H9 (cell line): ENCODE results near the gene OPN1SW. TPM values are rescaled to one million over a fixed set of nuclear protein-coding genes. Genes with fewer than 3 reads are reported as not detected.

Experiments used
- DNase-seq: peaks from one replicate; pipeline ENCODE4 v3.0.0-alpha.2; 2017
- H2AFZ ChIP-seq: one replicate; pipeline ENCODE4 v1.6.1; 2013; ENCODE audit warnings: mild to moderate bottlenecking, low read length, control low read depth, moderate library complexity
- H2AK5ac ChIP-seq: 2 replicates; pipeline ENCODE4 v1.6.1; 2013; ENCODE audit warnings: low read length, control low read depth, mixed read lengths; ENCODE audit not compliant: insufficient read length
- H2BK120ac ChIP-seq: one replicate; pipeline ENCODE4 v1.6.1; 2013; ENCODE audit warnings: low read depth, mild to moderate bottlenecking, low read length, control low read depth, inconsistent platforms; ENCODE audit not compliant: poor library complexity, severe bottlenecking
- H2BK12ac ChIP-seq: 2 replicates; pipeline ENCODE4 v1.6.1; 2013; ENCODE audit warnings: low read length, control low read depth, mixed read lengths, low read depth; ENCODE audit not compliant: insufficient read length
- H2BK15ac ChIP-seq: 2 replicates; pipeline ENCODE4 v1.6.1; 2013; ENCODE audit warnings: low read depth, low read length, control low read depth
- H2BK20ac ChIP-seq: one replicate; pipeline ENCODE4 v1.6.1; 2013; ENCODE audit warnings: low read depth, mild to moderate bottlenecking, low read length, control low read depth, inconsistent platforms; ENCODE audit not compliant: poor library complexity, severe bottlenecking
- H2BK5ac ChIP-seq: 2 replicates; pipeline ENCODE4 v1.6.1; 2013; ENCODE audit warnings: low read length, control low read depth, mixed read lengths; ENCODE audit not compliant: insufficient read length
- H3K14ac ChIP-seq: 2 replicates; pipeline ENCODE4 v1.6.1; 2013; ENCODE audit warnings: low read length, control low read depth; ENCODE audit not compliant: insufficient read depth
- H3K18ac ChIP-seq: 2 replicates; pipeline ENCODE4 v1.6.1; 2013; ENCODE audit warnings: low read depth, mild to moderate bottlenecking, mixed read lengths, low read length, control low read depth; ENCODE audit not compliant: insufficient read length
- H3K23ac ChIP-seq: 2 replicates; pipeline ENCODE4 v1.6.1; 2013; ENCODE audit warnings: low read length, control low read depth, mixed read lengths, low read depth; ENCODE audit not compliant: insufficient read length
- H3K23me2 ChIP-seq: 2 replicates; pipeline ENCODE4 v1.6.1; 2013; ENCODE audit warnings: low read depth, mild to moderate bottlenecking, mixed read lengths, low read length, control low read depth; ENCODE audit not compliant: insufficient read length, poor library complexity, severe bottlenecking
- H3K27ac ChIP-seq: 2 replicates; pipeline ENCODE4 v1.5.1; 2013; ENCODE audit warnings: low read length, control low read depth, mixed read lengths, low read depth; ENCODE audit not compliant: insufficient read length
- H3K27me3 ChIP-seq: 2 replicates; pipeline ENCODE4 v1.6.1; 2013; ENCODE audit warnings: low read length, control low read depth, inconsistent platforms; ENCODE audit not compliant: insufficient read depth
- H3K4ac ChIP-seq: 2 replicates; pipeline ENCODE4 v1.6.1; 2013; ENCODE audit warnings: low read depth, mild to moderate bottlenecking, control low read depth, inconsistent platforms, low read length, moderate library complexity
- H3K4me1 ChIP-seq: 2 replicates; pipeline ENCODE4 v1.6.1; 2013; ENCODE audit warnings: low read length, control low read depth, inconsistent platforms; ENCODE audit not compliant: insufficient read depth
- H3K4me2 ChIP-seq: 2 replicates; pipeline ENCODE4 v1.6.1; 2013; ENCODE audit warnings: low read length, control low read depth, mixed read lengths; ENCODE audit not compliant: insufficient read length, insufficient read depth
- H3K56ac ChIP-seq: 2 replicates; pipeline ENCODE4 v1.6.1; 2013; ENCODE audit warnings: low read depth, mild to moderate bottlenecking, mixed read lengths, low read length, control low read depth; ENCODE audit not compliant: insufficient read length
- H3K79me1 ChIP-seq: 2 replicates; pipeline ENCODE4 v1.6.1; 2013; ENCODE audit warnings: low read depth, mild to moderate bottlenecking, moderate library complexity, low read length, control low read depth, inconsistent platforms; ENCODE audit not compliant: insufficient read depth, poor library complexity, severe bottlenecking
- H3K79me2 ChIP-seq: 2 replicates; pipeline ENCODE4 v1.6.1; 2013; ENCODE audit warnings: low read length, control low read depth, inconsistent platforms; ENCODE audit not compliant: insufficient read depth
- H3K9ac ChIP-seq: 2 replicates; pipeline ENCODE4 v1.6.1; 2013; ENCODE audit warnings: low read length, control low read depth, mixed read lengths; ENCODE audit not compliant: insufficient read length; ENCODE audit errors: extremely low read depth
- H3K9me3 ChIP-seq: one replicate; pipeline ENCODE4 v1.6.1; 2013; ENCODE audit warnings: low read depth, low read length, inconsistent platforms; ENCODE audit not compliant: control insufficient read depth
- H3T11ph ChIP-seq: one replicate; pipeline ENCODE4 v1.6.1; 2013; ENCODE audit warnings: mild to moderate bottlenecking, low read length, control low read depth, inconsistent platforms
- H4K20me1 ChIP-seq: one replicate; pipeline ENCODE4 v1.6.1; 2013; ENCODE audit not compliant: control insufficient read depth, insufficient read length, insufficient read depth
- H4K5ac ChIP-seq: 2 replicates; pipeline ENCODE4 v1.6.1; 2013; ENCODE audit warnings: low read depth, mild to moderate bottlenecking, mixed read lengths, low read length, control low read depth; ENCODE audit not compliant: insufficient read length
- H4K8ac ChIP-seq: replicated peaks from 2 replicates; pipeline ENCODE4 v1.6.1; 2013; ENCODE audit warnings: low read length, control low read depth, mixed read lengths, low read depth; ENCODE audit not compliant: insufficient read length
- H4K91ac ChIP-seq: 2 replicates; pipeline ENCODE4 v1.6.1; 2013; ENCODE audit warnings: low read depth, mild to moderate bottlenecking, moderate library complexity, mixed read lengths, low read length, control low read depth; ENCODE audit not compliant: insufficient read length
- H3K27ac Mint-ChIP-seq, 3 experiments: 2 replicates in 2 of 3; 3 replicates in 1 of 3; pipeline ENCODE4 v1.8.0; 2020 to 2021; ENCODE audit warnings: mixed read lengths in 3 of 3, mild to moderate bottlenecking in 1 of 3, moderate library complexity in 1 of 3
- H3K27me3 Mint-ChIP-seq: 2 replicates; pipeline ENCODE4 v1.8.0; 2021; ENCODE audit warnings: low read depth, mild to moderate bottlenecking, moderate library complexity, mixed read lengths
- H3K36me3 Mint-ChIP-seq, 3 experiments: 2 replicates in 2 of 3; 3 replicates in 1 of 3; pipeline ENCODE4 v1.8.0; 2020 to 2021; ENCODE audit warnings: low read depth in 3 of 3, mixed read lengths in 3 of 3; ENCODE audit not compliant: insufficient read depth in 1 of 3
- H3K4me1 Mint-ChIP-seq, 2 experiments: 2 replicates each; pipeline ENCODE4 v1.8.0; 2020; ENCODE audit warnings: mixed read lengths in 2 of 2
- H3K4me3 Mint-ChIP-seq, 2 experiments: 2 replicates in 1 of 2; 3 replicates in 1 of 2; pipeline ENCODE4 v1.8.0; 2020 to 2021; ENCODE audit warnings: mild to moderate bottlenecking in 2 of 2, mixed read lengths in 2 of 2, moderate library complexity in 1 of 2
- H3K9me3 Mint-ChIP-seq, 2 experiments: 2 replicates in 1 of 2; 3 replicates in 1 of 2; pipeline ENCODE4 v1.8.0; 2020; ENCODE audit warnings: mild to moderate bottlenecking in 2 of 2, mixed read lengths in 2 of 2, moderate library complexity in 1 of 2
- CTCF ChIP-seq: fragments of 200-600 bp; sonication (generic); conservative IDR thresholded peaks from 3 replicates; pipeline ENCODE4 v1.8.0; 2021; ENCODE audit warnings: antibody characterized with exemption, mild to moderate bottlenecking
- WGBS: extraction: QIAGEN DNeasy Blood & Tissue Kit; methylation state at CpG from one replicate; pipeline ENCODE4 v1.1.7; 2013; ENCODE audit warnings: missing lambda C conversion rate, low lambda C conversion rate, mixed read lengths; ENCODE audit not compliant: insufficient read length; ENCODE audit errors: extremely low coverage; 5-methylcytosine and 5-hydroxymethylcytosine counted together
- total RNA-seq: library from RNA; stranded (reverse); gene quantifications from 2 replicates; pipeline ENCODE4 v1.2.1, GENCODE V29; 2021

Gene OPN1SW
- total RNA-seq, 1 experiment from 2014 or later = not detected

- H2BK20ac ChIP-seq = no peak overlapping the region
- H4K8ac ChIP-seq = no peak overlapping the region
- Mint-ChIP-seq H3K4me3 (no peak overlapping the region), H3K27ac (no peak overlapping the region), H3K4me1 (peaks cover 5 to 13% of the 10 kb centered on the region in 2 experiments; a peak in 3 of 4 replicates), H3K27me3 (peaks cover 2% of the 10 kb centered on the region), H3K9me3 (no peaks in the 10 kb centered on the region), H3K36me3 (no peaks in the 10 kb centered on the region)
- no peaks in the 10 kb centered on the region for H3K79me1 ChIP-seq
- H3K23me2 ChIP-seq = no peaks in the 10 kb centered on the region
- H3K79me2 ChIP-seq = no peaks in the 10 kb centered on the region
- H2BK5ac ChIP-seq = no peak overlapping the region
- H3K56ac ChIP-seq = no peak overlapping the region
- no peak overlapping the region for H3K23ac ChIP-seq
- H3K27ac ChIP-seq = no peak overlapping the region
- H2AK5ac ChIP-seq = no peak overlapping the region
- no peak overlapping the region for H2BK15ac ChIP-seq
- TF ChIP-seq CTCF = no peak
- H3K4me1 ChIP-seq = no peaks in the 10 kb centered on the region
- no peaks in the 10 kb centered on the region for H3K27me3 ChIP-seq
- no peak overlapping the region for H2AFZ ChIP-seq
- H4K20me1 ChIP-seq = no peaks in the 10 kb centered on the region
- H4K5ac ChIP-seq = no peak overlapping the region
- H3K18ac ChIP-seq = no peak overlapping the region
- H3K9me3 ChIP-seq = no peaks in the 10 kb centered on the region
- DNase-seq = no peak
- H3K4me2 ChIP-seq = no peak overlapping the region
- no peak overlapping the region for H3K14ac ChIP-seq
- no peak overlapping the region for H3K4ac ChIP-seq
- WGBS = no CpG with 5 or more reads among the region's 8 CpGs
- H3T11ph ChIP-seq = no peak overlapping the region
- H3K9ac ChIP-seq = no peak overlapping the region
- no peak overlapping the region for H4K91ac ChIP-seq
- H2BK120ac ChIP-seq = no peak overlapping the region
- H2BK12ac ChIP-seq = no peak overlapping the region
These were observed 44.4 kb downstream of the OPN1SW start for GRCh38 chr7:128731184-128731583.
